OCI-LY3 (cell line): ENCODE measurements around the gene DTNBP1.

Experiments
- EZH2phosphoT487 ChIP-seq: fragments of 200-600 bp; shearing (Covaris generic); IDR thresholded peaks from 2 replicates; pipeline ENCODE4 v1.6.1; 2018; ENCODE audit warnings: antibody characterized with exemption, mixed run types, low read depth
- TF ChIP-seq, protein P1 (sequence below): fragments of 200-600, 300-600 bp; sonication (generic); IDR thresholded peaks from 2 replicates; pipeline ENCODE4 v1.5.1; 2014; ENCODE audit warnings: antibody characterized with exemption, low read length, low read depth

GRCh38 chr6:15675536-15676220 lies 12.8 kb upstream of the DTNBP1 start:
- TF ChIP-seq, protein P1, sequence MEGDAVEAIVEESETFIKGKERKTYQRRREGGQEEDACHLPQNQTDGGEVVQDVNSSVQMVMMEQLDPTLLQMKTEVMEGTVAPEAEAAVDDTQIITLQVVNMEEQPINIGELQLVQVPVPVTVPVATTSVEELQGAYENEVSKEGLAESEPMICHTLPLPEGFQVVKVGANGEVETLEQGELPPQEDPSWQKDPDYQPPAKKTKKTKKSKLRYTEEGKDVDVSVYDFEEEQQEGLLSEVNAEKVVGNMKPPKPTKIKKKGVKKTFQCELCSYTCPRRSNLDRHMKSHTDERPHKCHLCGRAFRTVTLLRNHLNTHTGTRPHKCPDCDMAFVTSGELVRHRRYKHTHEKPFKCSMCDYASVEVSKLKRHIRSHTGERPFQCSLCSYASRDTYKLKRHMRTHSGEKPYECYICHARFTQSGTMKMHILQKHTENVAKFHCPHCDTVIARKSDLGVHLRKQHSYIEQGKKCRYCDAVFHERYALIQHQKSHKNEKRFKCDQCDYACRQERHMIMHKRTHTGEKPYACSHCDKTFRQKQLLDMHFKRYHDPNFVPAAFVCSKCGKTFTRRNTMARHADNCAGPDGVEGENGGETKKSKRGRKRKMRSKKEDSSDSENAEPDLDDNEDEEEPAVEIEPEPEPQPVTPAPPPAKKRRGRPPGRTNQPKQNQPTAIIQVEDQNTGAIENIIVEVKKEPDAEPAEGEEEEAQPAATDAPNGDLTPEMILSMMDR, result no peak
- no peak for TF ChIP-seq EZH2phosphoT487
